CD14-positive monocyte (primary cell): ENCODE data around the gene FGGY. TPM values are rescaled to one million over a fixed set of nuclear protein-coding genes. Genes with fewer than 3 reads are reported as not detected.

ENCODE experiments used
- DNase-seq, 3 donors: peaks; one replicate each; pipeline ENCODE4 v3.0.0-alpha.2; 2011 to 2022
- H2AFZ ChIP-seq: 2 replicates; pipeline ENCODE4 v1.6.0; 2012; ENCODE audit warnings: mild to moderate bottlenecking, low read depth, low read length, inconsistent platforms; ENCODE audit not compliant: insufficient read depth, poor library complexity, severe bottlenecking
- H3K27ac ChIP-seq, 2 donors: 1 replicate in 1 of 2; 2 replicates in 1 of 2; pipeline ENCODE4 v1.5.1; 2012 to 2013; ENCODE audit warnings: low read length in 2 of 2, control low read depth in 1 of 2, inconsistent platforms in 1 of 2, low read depth in 1 of 2, mild to moderate bottlenecking in 1 of 2
- H3K27me3 ChIP-seq, 2 donors: one replicate each; pipeline versions ENCODE4 v1.6.0 to v1.6.1; 2011 to 2013; ENCODE audit warnings: low read length in 2 of 2; ENCODE audit not compliant: control insufficient read depth in 2 of 2, insufficient read depth in 2 of 2
- H3K36me3 ChIP-seq, 2 donors: replicated peaks in 1 of 2; 1 replicate in 1 of 2; 2 replicates in 1 of 2; pipeline versions ENCODE4 v1.5.1 to v1.6.1; 2012 to 2013; ENCODE audit warnings: low read length in 2 of 2, control low read depth in 1 of 2, inconsistent platforms in 1 of 2, mild to moderate bottlenecking in 1 of 2; ENCODE audit not compliant: insufficient read depth in 2 of 2, control insufficient read depth in 1 of 2
- H3K4me1 ChIP-seq, 2 donors: 1 replicate in 1 of 2; 2 replicates in 1 of 2; pipeline versions ENCODE4 v1.5.1 to v1.6.1; 2012 to 2013; ENCODE audit warnings: low read length in 2 of 2, control low read depth in 1 of 2, inconsistent platforms in 1 of 2, mild to moderate bottlenecking in 1 of 2, moderate library complexity in 1 of 2; ENCODE audit not compliant: insufficient read depth in 2 of 2, control insufficient read depth in 1 of 2
- H3K4me2 ChIP-seq: replicated peaks from 2 replicates; pipeline ENCODE3; 2012; ENCODE audit warnings: low read length, moderate library complexity, mild to moderate bottlenecking; ENCODE audit not compliant: poor library complexity, severe bottlenecking; ENCODE audit errors: extremely low read depth
- H3K4me3 ChIP-seq, 3 experiments: fragments of 200-600 bp in 1 of 3; sonication (generic) in 1 of 3; replicated peaks in 1 of 3; 1 replicate in 2 of 3; 2 replicates in 1 of 3; pipeline ENCODE4 v1.5.1; 2011 to 2013; ENCODE audit warnings: low read length in 3 of 3, mild to moderate bottlenecking in 3 of 3, control low read depth in 2 of 3, low read depth in 2 of 3, inconsistent platforms in 1 of 3, moderate library complexity in 1 of 3
- H3K79me2 ChIP-seq: 2 replicates; pipeline ENCODE4 v1.6.0; 2012; ENCODE audit warnings: mild to moderate bottlenecking, control low read depth, inconsistent platforms, low read length, moderate library complexity; ENCODE audit not compliant: insufficient read depth
- H3K9ac ChIP-seq: 2 replicates; pipeline ENCODE4 v1.6.0; 2017; ENCODE audit warnings: low read length, mild to moderate bottlenecking; ENCODE audit not compliant: insufficient read depth, poor library complexity, severe bottlenecking
- H3K9me3 ChIP-seq, 2 donors: replicated peaks in 1 of 2; 1 replicate in 1 of 2; 2 replicates in 1 of 2; pipeline versions ENCODE4 v1.5.1 to v1.6.1; 2012 to 2013; ENCODE audit warnings: low read length in 2 of 2, control low read depth in 1 of 2; ENCODE audit not compliant: control insufficient read depth in 1 of 2, insufficient read depth in 1 of 2
- H4K20me1 ChIP-seq: 2 replicates; pipeline ENCODE4 v1.6.0; 2012; ENCODE audit warnings: mild to moderate bottlenecking, low read length, control low read depth, moderate library complexity; ENCODE audit not compliant: insufficient read depth
- H3K27ac Mint-ChIP-seq, 7 donors: one replicate each; pipeline ENCODE4 v1.8.0; 2020; ENCODE audit warnings: mild to moderate bottlenecking in 7 of 7, mixed read lengths in 7 of 7, moderate library complexity in 6 of 7, inconsistent platforms in 2 of 7
- H3K27me3 Mint-ChIP-seq, 3 donors: one replicate each; pipeline ENCODE4 v1.8.0; 2021 to 2022; ENCODE audit warnings: low read depth in 3 of 3, mild to moderate bottlenecking in 3 of 3, mixed read lengths in 3 of 3, moderate library complexity in 3 of 3, inconsistent platforms in 1 of 3
- H3K36me3 Mint-ChIP-seq, 2 donors: one replicate each; pipeline ENCODE4 v1.8.0; 2020; ENCODE audit warnings: mixed read lengths in 2 of 2, inconsistent platforms in 1 of 2, mild to moderate bottlenecking in 1 of 2
- H3K4me1 Mint-ChIP-seq: one replicate; pipeline ENCODE4 v1.8.0; 2020; ENCODE audit warnings: mild to moderate bottlenecking, mixed read lengths
- H3K4me3 Mint-ChIP-seq, 2 donors: one replicate each; pipeline ENCODE4 v1.8.0; 2020; ENCODE audit warnings: mild to moderate bottlenecking in 2 of 2, mixed read lengths in 2 of 2, moderate library complexity in 1 of 2
- H3K9me3 Mint-ChIP-seq, 7 donors: one replicate each; pipeline ENCODE4 v1.8.0; 2020 to 2022; ENCODE audit warnings: mixed read lengths in 7 of 7, mild to moderate bottlenecking in 6 of 7, moderate library complexity in 6 of 7, inconsistent platforms in 2 of 7
- CTCF ChIP-seq: fragments of 200-600 bp; IDR thresholded peaks from one replicate; pipeline ENCODE4 v1.8.0; 2022; ENCODE audit warnings: antibody characterized with exemption, mild to moderate bottlenecking
- WGBS: methylation state at CpG from one replicate; pipeline ENCODE4 v1.1.5; 2013; ENCODE audit warnings: missing lambda C conversion rate; ENCODE audit not compliant: insufficient coverage; 5-methylcytosine and 5-hydroxymethylcytosine counted together
- intact Hi-C, 2 donors: fragments of 100-400 bp; cut with micrococcal nuclease; formaldehyde crosslinking; loops; one replicate each; pipeline versions ENCODE4 v1.15.0 to v1.15.1; 2023
- polyA plus RNA-seq, 3 donors: library from polyadenylated mRNA; depleted of rRNA in 1 of 3; unstranded in 2 of 3; stranded (reverse) in 1 of 3; fragments of 300-500 nt in 2 of 3; fragments of >200 nt in 1 of 3; fragmentation: Illumina TruSeq in 2 of 3; gene quantifications; 1 replicate in 2 of 3; 2 replicates in 1 of 3; pipeline ENCODE4 v1.2.3, GENCODE V29; 2012 to 2021

The FGGY gene
- polyA plus RNA-seq, 3 donors: 2.3 to 4.3 (median 2.9) TPM

- no peaks in the 10 kb centered on the region for H3K27me3 ChIP-seq
- H3K4me3 ChIP-seq: no peak overlapping the region
- peak overlapping the region in 1 of 7 donors; percentile 37 for H3K27ac Mint-ChIP-seq
- H3K36me3 Mint-ChIP-seq: peaks cover 0 to 2% of the 10 kb centered on the region in 2 donors
- H3K4me1 ChIP-seq: peaks cover 3 to 5% of the 10 kb centered on the region in 2 donors
- no peaks in the 10 kb centered on the region for H4K20me1 ChIP-seq
- no peak overlapping the region for H2AFZ ChIP-seq
- H3K9me3 ChIP-seq: no peaks in the 10 kb centered on the region
- H3K79me2 ChIP-seq: no peaks in the 10 kb centered on the region
- peaks cover 11% of the 10 kb centered on the region for H3K4me1 Mint-ChIP-seq
- H3K27me3 Mint-ChIP-seq: no peaks in the 10 kb centered on the region
- H3K9me3 Mint-ChIP-seq: peaks cover 0 to 3% (median 1%) of the 10 kb centered on the region in 7 donors
- H3K4me3 Mint-ChIP-seq: no peak overlapping the region
- no peak for TF ChIP-seq CTCF
- H3K9ac ChIP-seq: no peak overlapping the region
- H3K27ac ChIP-seq: no peak overlapping the region
- WGBS: 83% methylated on average over 1 of the region's 2 CpGs
- intact Hi-C loops: loop anchor here in 1 of 2 donors (10.0 kb wide), 1 partner anchor 960 kb away; no protein-coding TSS in a partner anchor
- H3K36me3 ChIP-seq: no peaks in the 10 kb centered on the region
- DNase-seq: no peak
- H3K4me2 ChIP-seq: no peak overlapping the region
Measured at GRCh38 chr1:59704716-59705115, 407.8 kb downstream of the FGGY start.

GRCh38 chr1:59705466-59706302 is 408.8 kb downstream of the FGGY start:
- DNase-seq: peak in 1 of 3 donors; percentile 13
- no peak overlapping the region for H3K4me2 ChIP-seq
- no peak overlapping the region for H3K9ac ChIP-seq
- no peaks in the 10 kb centered on the region for H4K20me1 ChIP-seq
- intact Hi-C loops: loop anchor here in 1 of 2 donors (10.0 kb wide), 1 partner anchor 961 kb away; no protein-coding TSS in a partner anchor
- no peaks in the 10 kb centered on the region for H3K79me2 ChIP-seq
- Mint-ChIP-seq H3K27me3 (no peaks in the 10 kb centered on the region), H3K27ac (no peak overlapping the region), H3K4me3 (no peak overlapping the region), H3K9me3 (peaks cover 1 to 8% (median 2%) of the 10 kb centered on the region in 7 donors), H3K4me1 (peaks cover 11% of the 10 kb centered on the region), H3K36me3 (peaks cover 2 to 4% of the 10 kb centered on the region in 2 donors)
- H3K36me3 ChIP-seq: no peaks in the 10 kb centered on the region
- no CpG with 5 or more reads among the region's 5 CpGs for WGBS
- no peak overlapping the region for H2AFZ ChIP-seq
- peaks cover 3 to 5% of the 10 kb centered on the region in 2 donors for H3K4me1 ChIP-seq
- no peak overlapping the region for H3K4me3 ChIP-seq
- H3K27ac ChIP-seq: no peak overlapping the region
- no peaks in the 10 kb centered on the region for H3K9me3 ChIP-seq
- no peaks in the 10 kb centered on the region for H3K27me3 ChIP-seq
- no peak for TF ChIP-seq CTCF
